ENCODE data around the gene PTPRR. TPM values are rescaled to one million over a fixed set of nuclear protein-coding genes. Genes with fewer than 3 reads are reported as not detected.

Gene PTPRR
- total and polyA plus RNA-seq, 2 donors (not counting 3 experiments of a cell fraction or from before 2014, with no cell fraction given) = 0.46 to 1.1 TPM

DNA sequence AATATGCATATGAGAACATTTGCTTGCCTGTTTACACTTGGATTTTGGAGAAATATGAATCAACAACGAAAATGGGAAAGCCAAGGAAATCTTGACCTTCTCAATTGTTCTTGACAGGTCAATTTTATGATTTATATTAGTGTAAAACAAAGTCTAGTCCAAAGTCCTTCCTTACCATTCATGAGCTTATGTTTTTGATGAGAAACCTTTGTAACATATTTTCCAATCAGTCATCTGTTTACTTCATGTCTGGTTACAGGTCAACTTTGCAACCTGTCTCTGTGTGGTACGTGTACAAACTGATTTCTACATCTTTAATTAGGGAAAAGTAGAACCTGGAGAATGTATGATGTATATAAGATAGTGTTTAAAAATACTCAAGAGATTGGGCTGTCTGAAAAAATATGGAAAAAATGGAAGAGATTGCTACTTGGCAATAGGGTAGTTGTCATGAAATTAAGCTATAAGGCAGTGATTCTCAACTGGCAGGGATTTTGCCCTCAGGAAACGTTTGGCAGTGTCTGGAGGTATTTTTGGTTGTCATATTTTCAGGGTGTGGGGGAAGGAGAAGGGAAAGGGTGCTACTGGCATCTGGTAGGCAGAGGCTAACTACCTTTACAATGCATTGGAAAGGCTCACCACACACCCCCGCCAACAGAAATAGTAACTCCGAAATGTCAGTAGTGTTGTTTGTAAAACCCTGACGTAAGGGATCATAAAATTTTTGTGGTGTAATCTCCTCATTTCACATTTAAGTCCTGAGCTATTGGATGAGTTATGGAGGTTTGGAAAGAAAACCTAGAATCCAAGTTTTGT, 172.9 kb downstream of the PTPRR start:
- H3K4me2 ChIP-seq (ENCODE audit: insufficient read depth, low read length) = no peak overlapping the region
- no peak overlapping the region for H3K4me3 ChIP-seq (replicated peaks in 1 of 3; ENCODE audit: insufficient read depth in 1 of 3, low read depth in 1 of 3, low read length in 3 of 3)
- dilution Hi-C loops (cut with MboI; ENCODE audit: extremely low pct_ligation_motif_present, low sequenced_read_pairs) (no loop called here), intact Hi-C loops (cut with micrococcal nuclease) (no loop called here)
- POLR2A ChIA-PET = no interaction called here
- TF ChIP-seq MYC (IDR thresholded peaks at IDR 0.05; ENCODE audit: low read depth, low read length) (no peak), POLR2AphosphoS5 (IDR thresholded peaks at IDR 0.05; ENCODE audit: insufficient read depth, low read depth, low read length) (no peak), EZH2 (IDR thresholded peaks at IDR 0.05; ENCODE audit: borderline replicate concordance, low read depth, low read length, severe bottlenecking) (no peak), POLR2A (IDR thresholded peaks at IDR 0.05; ENCODE audit: low read depth, low read length) (no peak), FOS (IDR thresholded peaks at IDR 0.05; ENCODE audit: borderline replicate concordance, insufficient read depth, low read length) (no peak), GATA2 (IDR thresholded peaks at IDR 0.05; ENCODE audit: insufficient read depth, insufficient read length, low read depth, low read length) (no peak), JUN (IDR thresholded peaks at IDR 0.05; ENCODE audit: borderline replicate concordance, insufficient read depth, insufficient read length, low read depth) (no peak)
- TF ChIP-seq, protein P1, sequence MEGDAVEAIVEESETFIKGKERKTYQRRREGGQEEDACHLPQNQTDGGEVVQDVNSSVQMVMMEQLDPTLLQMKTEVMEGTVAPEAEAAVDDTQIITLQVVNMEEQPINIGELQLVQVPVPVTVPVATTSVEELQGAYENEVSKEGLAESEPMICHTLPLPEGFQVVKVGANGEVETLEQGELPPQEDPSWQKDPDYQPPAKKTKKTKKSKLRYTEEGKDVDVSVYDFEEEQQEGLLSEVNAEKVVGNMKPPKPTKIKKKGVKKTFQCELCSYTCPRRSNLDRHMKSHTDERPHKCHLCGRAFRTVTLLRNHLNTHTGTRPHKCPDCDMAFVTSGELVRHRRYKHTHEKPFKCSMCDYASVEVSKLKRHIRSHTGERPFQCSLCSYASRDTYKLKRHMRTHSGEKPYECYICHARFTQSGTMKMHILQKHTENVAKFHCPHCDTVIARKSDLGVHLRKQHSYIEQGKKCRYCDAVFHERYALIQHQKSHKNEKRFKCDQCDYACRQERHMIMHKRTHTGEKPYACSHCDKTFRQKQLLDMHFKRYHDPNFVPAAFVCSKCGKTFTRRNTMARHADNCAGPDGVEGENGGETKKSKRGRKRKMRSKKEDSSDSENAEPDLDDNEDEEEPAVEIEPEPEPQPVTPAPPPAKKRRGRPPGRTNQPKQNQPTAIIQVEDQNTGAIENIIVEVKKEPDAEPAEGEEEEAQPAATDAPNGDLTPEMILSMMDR (IDR thresholded peaks at IDR 0.05; ENCODE audit: extremely low read depth in 1 of 2, insufficient read depth in 1 of 2, low read depth in 1 of 2, low read length in 2 of 2) = no peak
- TF ChIP-seq, protein P2, sequence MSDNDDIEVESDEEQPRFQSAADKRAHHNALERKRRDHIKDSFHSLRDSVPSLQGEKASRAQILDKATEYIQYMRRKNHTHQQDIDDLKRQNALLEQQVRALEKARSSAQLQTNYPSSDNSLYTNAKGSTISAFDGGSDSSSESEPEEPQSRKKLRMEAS (IDR thresholded peaks at IDR 0.05; ENCODE audit: insufficient read depth, insufficient read length) = no peak
- no peaks in the 10 kb centered on the region for H3K9me3 ChIP-seq (replicated peaks; ENCODE audit: control insufficient read depth, insufficient read depth, low read length)
- no peaks in the 10 kb centered on the region for H3K36me3 ChIP-seq (ENCODE audit: control insufficient read depth in 2 of 2, extremely low read depth in 1 of 2, insufficient read depth in 2 of 2, low read length in 2 of 2)
- no peak for DNase-seq (ENCODE audit: low read depth, low spot score)
- H3K4me1 ChIP-seq (ENCODE audit: control insufficient read depth, extremely low read depth, insufficient read depth, low read length) = no peaks in the 10 kb centered on the region
- no peak overlapping the region for H3K27ac ChIP-seq (ENCODE audit: insufficient read depth, low read depth, low read length)
- no peaks in the 10 kb centered on the region for H3K79me2 ChIP-seq (ENCODE audit: control insufficient read depth, insufficient read depth, low read length)
- no peak for FAIRE-seq
- no TSS peak for BruUV-seq (replicated peaks)
- H3K9ac ChIP-seq (replicated peaks; ENCODE audit: extremely low read depth, insufficient read depth, low read length) = no peak overlapping the region
- CTCF ChIA-PET = interaction anchor here (0.8 to 1.3 kb wide), 3 partner anchors 14 to 101 kb away, joined by 3 to 4 read pairs (median 3); no protein-coding TSS in a partner anchor
- H4K20me1 ChIP-seq (replicated peaks; ENCODE audit: control insufficient read depth, extremely low read depth, insufficient read depth, low read length) = no peaks in the 10 kb centered on the region
- no peak overlapping the region for H2AFZ ChIP-seq (ENCODE audit: low read depth, low read length)
- peaks cover 10 to 18% of the 10 kb centered on the region in 2 experiments for H3K27me3 ChIP-seq (ENCODE audit: control insufficient read depth in 2 of 2, insufficient read depth in 2 of 2, low read length in 2 of 2)
- H3K9me1 ChIP-seq (replicated peaks; ENCODE audit: control insufficient read depth, extremely low read depth, insufficient read depth, low read length) = no peaks in the 10 kb centered on the region
